ENCODE results near the gene VSTM1.
A peak's percentile ranks its signal among the peaks of the same experiment; 100 is the strongest.

The VSTM1 gene

GRCh38 chr19:54106716-54107115 lies 43.0 kb upstream of the VSTM1 start:
- DNase-seq (ENCODE audit: low spot score) (no peak), ATAC-seq (ENCODE audit: low read depth) (no peak)
- no peak overlapping the region for H3K27ac ChIP-seq (ENCODE audit: poor library complexity, severe bottlenecking)
- H3K9me3 ChIP-seq (ENCODE audit: severe bottlenecking): no peaks in the 10 kb centered on the region
- TF ChIP-seq CTCF (IDR thresholded peaks at IDR 0.05; ENCODE audit: poor library complexity, severe bottlenecking): no peak
- no peaks in the 10 kb centered on the region for H3K4me1 ChIP-seq (ENCODE audit: insufficient read depth, poor library complexity, severe bottlenecking)
- no peak overlapping the region for H3K4me3 ChIP-seq (ENCODE audit: severe bottlenecking)
- H3K36me3 ChIP-seq (ENCODE audit: low read depth): peaks cover 43% of the 10 kb centered on the region
- no peaks in the 10 kb centered on the region for H3K27me3 ChIP-seq (ENCODE audit: insufficient read depth, poor library complexity, severe bottlenecking)

- DNase-seq (ENCODE audit: low spot score): no peak
- no peaks in the 10 kb centered on the region for H3K27me3 ChIP-seq (ENCODE audit: insufficient read depth, poor library complexity, severe bottlenecking)
- H3K4me1 ChIP-seq (ENCODE audit: insufficient read depth, poor library complexity, severe bottlenecking): no peaks in the 10 kb centered on the region
- no peak overlapping the region for H3K4me3 ChIP-seq (ENCODE audit: severe bottlenecking)
- H3K27ac ChIP-seq (ENCODE audit: poor library complexity, severe bottlenecking): no peak overlapping the region
- no peak for ATAC-seq (ENCODE audit: low read depth)
- TF ChIP-seq CTCF (IDR thresholded peaks at IDR 0.05; ENCODE audit: poor library complexity, severe bottlenecking): no peak
- peaks cover 41% of the 10 kb centered on the region for H3K36me3 ChIP-seq (ENCODE audit: low read depth)
- H3K9me3 ChIP-seq (ENCODE audit: severe bottlenecking): no peaks in the 10 kb centered on the region
Observed at GRCh38 chr19:54105796-54106195, 42.1 kb upstream of the VSTM1 start.

- Histone ChIP-seq H3K36me3 (ENCODE audit: low read depth) (peaks cover 40% of the 10 kb centered on the region), H3K9me3 (ENCODE audit: severe bottlenecking) (no peaks in the 10 kb centered on the region)
Observed at GRCh38 chr19:54104998-54105715, 41.5 kb upstream of the VSTM1 start.

DNA sequence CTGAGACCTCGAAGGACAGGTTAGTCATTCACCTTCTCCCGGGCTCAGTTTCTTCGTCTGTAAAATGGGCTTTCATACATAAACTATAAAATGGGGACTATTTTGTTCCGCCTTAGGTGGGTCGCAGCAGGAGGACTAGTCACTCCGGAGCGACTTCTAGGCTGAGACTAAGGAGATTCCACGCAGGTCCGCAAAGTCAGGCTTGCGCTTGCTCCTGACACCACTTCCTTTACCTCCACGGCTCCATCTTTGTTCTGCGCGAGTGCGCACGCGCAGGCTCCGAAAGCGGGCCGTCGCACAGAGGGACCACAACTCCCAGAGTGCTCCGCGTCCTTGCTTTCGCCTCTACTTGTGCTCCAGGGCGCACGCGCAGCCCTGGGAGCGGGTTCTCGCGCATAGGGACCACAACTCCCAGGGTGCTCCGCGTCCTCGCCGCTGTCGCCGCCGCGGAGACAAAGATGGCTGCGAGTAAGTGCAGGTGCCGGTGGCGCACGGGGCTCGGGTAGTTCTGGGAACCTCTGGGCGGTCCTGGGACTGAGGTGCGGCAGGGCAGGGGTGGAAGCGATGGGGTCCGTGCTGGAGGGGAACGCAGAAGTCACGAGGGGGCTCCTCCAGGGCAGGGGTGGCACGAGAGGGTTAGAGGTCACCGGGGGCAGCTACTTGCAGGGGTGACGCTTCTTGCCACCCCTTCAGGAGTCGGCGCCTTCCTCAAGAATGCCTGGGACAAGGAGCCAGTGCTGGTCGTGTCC lies 38.9 kb upstream of the VSTM1 start, which contains the start of gene NDUFA3:
Gene NDUFA3 (plus strand): TSS at position 435 of the 749 bp plus-strand sequence. CDS start 24 bp downstream, at position 459.
- Histone ChIP-seq H3K27me3 (ENCODE audit: insufficient read depth, poor library complexity, severe bottlenecking) (no peaks in the 10 kb centered on the region), H3K9me3 (ENCODE audit: severe bottlenecking) (no peaks in the 10 kb centered on the region), H3K4me1 (ENCODE audit: insufficient read depth, poor library complexity, severe bottlenecking) (no peaks in the 10 kb centered on the region), H3K27ac (ENCODE audit: poor library complexity, severe bottlenecking) (no peak within 1 kb of the TSS), H3K36me3 (ENCODE audit: low read depth) (peaks cover 27% of the 10 kb centered on the region), H3K4me3 (ENCODE audit: severe bottlenecking) (peak within 1 kb of the TSS; percentile 72)
- DNase-seq (ENCODE audit: low spot score) (peak; percentile 98), ATAC-seq (ENCODE audit: low read depth) (peak; percentile 98)
- no peak for TF ChIP-seq CTCF (IDR thresholded peaks at IDR 0.05; ENCODE audit: poor library complexity, severe bottlenecking)

More at GRCh38 chr19:54104998-54105715, 41.5 kb upstream of the VSTM1 start:
- no peak overlapping the region for H3K27ac ChIP-seq (ENCODE audit: poor library complexity, severe bottlenecking)
- ATAC-seq (ENCODE audit: low read depth) (no peak), DNase-seq (ENCODE audit: low spot score) (no peak)
- no peak overlapping the region for H3K4me3 ChIP-seq (ENCODE audit: severe bottlenecking)
- H3K27me3 ChIP-seq (ENCODE audit: insufficient read depth, poor library complexity, severe bottlenecking): no peaks in the 10 kb centered on the region
- H3K4me1 ChIP-seq (ENCODE audit: insufficient read depth, poor library complexity, severe bottlenecking): no peaks in the 10 kb centered on the region
- TF ChIP-seq CTCF (IDR thresholded peaks at IDR 0.05; ENCODE audit: poor library complexity, severe bottlenecking): no peak

All from RWPE2 (cell line).